ENCODE measurements around the gene DYRK4. TPM values are rescaled to one million over a fixed set of nuclear protein-coding genes. Genes with fewer than 3 reads are reported as not detected.
A peak's percentile ranks its signal among the peaks of the same experiment; 100 is the strongest.

Gene DYRK4
- total RNA-seq, 1 donor from 2014 or later = 22.1 TPM

DNA sequence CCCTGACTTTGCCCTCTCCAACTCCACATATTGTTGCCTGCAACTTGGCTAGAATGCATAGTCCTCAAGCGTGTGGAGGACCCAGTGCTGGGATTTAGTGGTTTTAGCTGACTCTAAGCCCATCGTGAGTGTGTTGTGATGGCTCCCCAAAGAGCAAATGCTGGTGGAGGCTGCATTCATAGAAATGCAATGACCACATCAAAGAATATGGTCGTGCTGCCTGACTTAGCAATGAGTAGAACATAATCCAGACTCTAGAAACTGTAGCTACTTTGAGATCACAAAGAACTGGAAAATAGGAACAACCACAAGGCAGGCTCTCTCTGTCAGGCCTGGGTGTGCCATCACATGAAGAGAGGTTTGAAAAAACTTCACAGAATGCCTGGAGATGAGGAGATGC is 1.3 kb downstream of the DYRK4 start:
- intact Hi-C loops (cut with micrococcal nuclease) = no loop called here

GRCh38 chr12:4564818-4565217 is 2.8 kb downstream of the DYRK4 start:
- no peaks in the 10 kb centered on the region for H3K36me3 Mint-ChIP-seq (ENCODE audit: low read depth)
- CTCF ChIA-PET = interaction anchor here (1.0 kb wide), 1 partner anchor 40 kb away, joined by 3 read pairs; no protein-coding TSS in a partner anchor
- DNase-seq (no peak), ATAC-seq (ENCODE audit: low read depth) (peak; percentile 58)
- H3K27ac Mint-ChIP-seq = peak overlapping the region; percentile 88
- POLR2A ChIA-PET = interaction anchor here (0.6 to 1.5 kb wide), 6 partner anchors 10 to 1398 kb away, joined by 3 to 6 read pairs (median 4); partner anchors contain the start of genes AKAP3, CRACR2A, NDUFA9 and RAD51AP1
- peaks cover 62% of the 10 kb centered on the region for H3K4me1 Mint-ChIP-seq
- TF ChIP-seq, protein P1, sequence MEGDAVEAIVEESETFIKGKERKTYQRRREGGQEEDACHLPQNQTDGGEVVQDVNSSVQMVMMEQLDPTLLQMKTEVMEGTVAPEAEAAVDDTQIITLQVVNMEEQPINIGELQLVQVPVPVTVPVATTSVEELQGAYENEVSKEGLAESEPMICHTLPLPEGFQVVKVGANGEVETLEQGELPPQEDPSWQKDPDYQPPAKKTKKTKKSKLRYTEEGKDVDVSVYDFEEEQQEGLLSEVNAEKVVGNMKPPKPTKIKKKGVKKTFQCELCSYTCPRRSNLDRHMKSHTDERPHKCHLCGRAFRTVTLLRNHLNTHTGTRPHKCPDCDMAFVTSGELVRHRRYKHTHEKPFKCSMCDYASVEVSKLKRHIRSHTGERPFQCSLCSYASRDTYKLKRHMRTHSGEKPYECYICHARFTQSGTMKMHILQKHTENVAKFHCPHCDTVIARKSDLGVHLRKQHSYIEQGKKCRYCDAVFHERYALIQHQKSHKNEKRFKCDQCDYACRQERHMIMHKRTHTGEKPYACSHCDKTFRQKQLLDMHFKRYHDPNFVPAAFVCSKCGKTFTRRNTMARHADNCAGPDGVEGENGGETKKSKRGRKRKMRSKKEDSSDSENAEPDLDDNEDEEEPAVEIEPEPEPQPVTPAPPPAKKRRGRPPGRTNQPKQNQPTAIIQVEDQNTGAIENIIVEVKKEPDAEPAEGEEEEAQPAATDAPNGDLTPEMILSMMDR (IDR thresholded peaks at IDR 0.05) = no peak
- H3K9me3 Mint-ChIP-seq = no peaks in the 10 kb centered on the region
- intact Hi-C loops (cut with micrococcal nuclease) = loop anchor here (5.0 kb wide), 1 partner anchor 262 kb away; no protein-coding TSS in a partner anchor
- no peaks in the 10 kb centered on the region for H3K27me3 Mint-ChIP-seq
- H3K4me3 Mint-ChIP-seq = peak overlapping the region; percentile 78

More for the DNA sequence above, 1.3 kb downstream of the DYRK4 start:
- Mint-ChIP-seq H3K27ac (no peak overlapping the region), H3K9me3 (no peaks in the 10 kb centered on the region), H3K4me1 (peaks cover 53% of the 10 kb centered on the region), H3K36me3 (ENCODE audit: low read depth) (no peaks in the 10 kb centered on the region), H3K27me3 (no peaks in the 10 kb centered on the region), H3K4me3 (no peak overlapping the region)
- ChIA-PET POLR2A (no interaction called here), CTCF (no interaction called here)
- no peak for ATAC-seq (ENCODE audit: low read depth)
- DNase-seq = no peak
- TF ChIP-seq, protein P1 (IDR thresholded peaks at IDR 0.05) = no peak

DNA sequence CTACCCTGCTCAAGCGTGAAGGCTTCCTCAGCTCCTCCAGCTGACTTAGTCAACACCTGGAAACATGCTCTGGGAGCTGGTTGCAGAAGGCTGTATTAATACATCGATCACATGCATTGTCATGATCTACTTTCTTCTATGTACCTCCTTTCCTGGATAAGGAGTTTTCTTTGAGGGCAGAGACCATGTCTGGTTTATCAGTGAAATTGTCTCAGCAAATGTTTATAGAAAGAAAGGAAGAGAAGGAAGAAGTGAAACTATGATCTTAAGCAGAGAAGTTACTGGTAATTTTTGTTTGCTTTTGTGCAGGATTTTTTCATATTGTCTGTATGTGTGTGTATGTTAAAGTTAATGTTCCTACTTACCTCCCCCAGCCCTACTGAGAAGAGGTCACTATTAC is 4.5 kb downstream of the DYRK4 start:
- H3K27me3 Mint-ChIP-seq = no peaks in the 10 kb centered on the region
- CTCF ChIA-PET = no interaction called here
- peaks cover 70% of the 10 kb centered on the region for H3K4me1 Mint-ChIP-seq
- H3K36me3 Mint-ChIP-seq (ENCODE audit: low read depth) = no peaks in the 10 kb centered on the region
- intact Hi-C loops (cut with micrococcal nuclease) = loop anchor here (2.0 to 5.0 kb wide), 3 partner anchors 246 to 814 kb away; partner anchors contain the start of genes CRACR2A and TIGAR
- H3K27ac Mint-ChIP-seq = peak overlapping the region; percentile 88
- DNase-seq = no peak
- TF ChIP-seq, protein P1 (IDR thresholded peaks at IDR 0.05) = no peak
- peak; percentile 33 for ATAC-seq (ENCODE audit: low read depth)
- POLR2A ChIA-PET = interaction anchor here (0.5 to 1.1 kb wide), 6 partner anchors 28 to 417 kb away, joined by 3 to 5 read pairs (median 4); partner anchors contain the start of genes AKAP3, NDUFA9 and RAD51AP1
- H3K4me3 Mint-ChIP-seq = peak overlapping the region; percentile 77
- H3K9me3 Mint-ChIP-seq = no peaks in the 10 kb centered on the region

- ChIA-PET CTCF (no interaction called here), POLR2A (interaction anchor here (0.5 to 1.1 kb wide), 7 partner anchors 10 to 417 kb away, joined by 3 to 5 read pairs (median 3); partner anchors contain the start of genes AKAP3, NDUFA9 and RAD51AP1)
- peaks cover 66% of the 10 kb centered on the region for H3K4me1 Mint-ChIP-seq
- no peaks in the 10 kb centered on the region for H3K27me3 Mint-ChIP-seq
- no peaks in the 10 kb centered on the region for H3K36me3 Mint-ChIP-seq (ENCODE audit: low read depth)
- intact Hi-C loops (cut with micrococcal nuclease) = loop anchor here (1.0 to 5.0 kb wide), 6 partner anchors 29 to 814 kb away; partner anchors contain the start of genes AKAP3, CRACR2A, NDUFA9 and RAD51AP1
- peak overlapping the region; percentile 88 for H3K27ac Mint-ChIP-seq
- DNase-seq (no peak), ATAC-seq (ENCODE audit: low read depth) (peak; percentile 75)
- TF ChIP-seq, protein P1 (IDR thresholded peaks at IDR 0.05) = no peak
- no peaks in the 10 kb centered on the region for H3K9me3 Mint-ChIP-seq
- H3K4me3 Mint-ChIP-seq = peak overlapping the region; percentile 59
These were observed 5.3 kb downstream of the DYRK4 start for GRCh38 chr12:4567073-4567881.

DNA sequence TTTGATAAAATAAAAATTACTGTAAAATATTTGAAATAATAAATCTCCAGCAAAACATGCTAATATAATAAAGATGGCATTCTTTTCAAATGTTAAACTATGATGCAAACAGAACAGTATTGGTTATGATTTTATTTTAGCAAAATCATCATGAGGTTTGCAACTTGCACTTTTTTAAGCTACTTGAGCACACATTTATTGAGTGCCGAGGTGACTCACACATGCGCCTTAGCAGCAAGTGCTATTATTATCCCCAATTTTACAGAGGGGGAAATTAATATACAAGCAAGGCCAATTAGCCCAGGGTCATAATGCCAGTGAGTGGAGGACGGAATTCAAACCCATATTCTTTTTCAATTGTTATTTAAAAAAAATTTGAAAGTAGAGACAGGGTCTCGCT is 7.3 kb downstream of the DYRK4 start:
- Mint-ChIP-seq H3K27me3 (no peaks in the 10 kb centered on the region), H3K4me1 (peaks cover 56% of the 10 kb centered on the region)

More for the DNA sequence above, 7.3 kb downstream of the DYRK4 start:
- peaks cover 8% of the 10 kb centered on the region for H3K36me3 Mint-ChIP-seq (ENCODE audit: low read depth)
- ATAC-seq (ENCODE audit: low read depth) (no peak), DNase-seq (no peak)
- no peaks in the 10 kb centered on the region for H3K9me3 Mint-ChIP-seq
- no peak overlapping the region for H3K4me3 Mint-ChIP-seq
- ChIA-PET POLR2A (no interaction called here), CTCF (no interaction called here)
- intact Hi-C loops (cut with micrococcal nuclease) = loop anchor here (5.0 kb wide), 1 partner anchor 258 kb away; no protein-coding TSS in a partner anchor
- peak overlapping the region; percentile 88 for H3K27ac Mint-ChIP-seq
- TF ChIP-seq, protein P1 (IDR thresholded peaks at IDR 0.05) = no peak

Measured in activated B cell treated with CpG ODN at 0.5 μM for 24 hours (primary cell).